HAP-1 (cell line): Measurements from ENCODE around the gene UBAC1.
"Not testable (repeated sequence)": the region's sequence is repeated elsewhere in the genome, so short reads cannot be mapped to it uniquely, and the experiment has no call there.

Source experiments
- DNase-seq, 2 experiments: peaks; one replicate each; pipeline ENCODE4 v3.0.0-alpha.2; 2016 to 2020; ENCODE audit warnings: low spot score in 2 of 2
- H3K27me3 ChIP-seq: fragments of 250-450 bp; sonication (Bioruptor Pico); 2 replicates; pipeline ENCODE4 v1.5.1; 2020; ENCODE audit warnings: low read depth, mild to moderate bottlenecking, moderate library complexity
- H3K36me3 ChIP-seq: fragments of 250-450 bp; sonication (Bioruptor Pico); replicated peaks from 2 replicates; pipeline ENCODE4 v1.5.1; 2020; ENCODE audit warnings: mild to moderate bottlenecking
- H3K4me1 ChIP-seq: fragments of 250-450 bp; sonication (Bioruptor Pico); 2 replicates; pipeline ENCODE4 v1.5.1; 2020; ENCODE audit warnings: mild to moderate bottlenecking
- H3K4me3 ChIP-seq: fragments of 250-450 bp; sonication (Bioruptor Pico); 2 replicates; pipeline ENCODE4 v1.5.1; 2020; ENCODE audit warnings: mild to moderate bottlenecking, moderate library complexity
- H3K9me3 ChIP-seq: fragments of 250-450 bp; sonication (Bioruptor Pico); 2 replicates; pipeline ENCODE4 v1.5.1; 2020; ENCODE audit warnings: mild to moderate bottlenecking, moderate library complexity
- in situ Hi-C: fragments of 300-500 bp; cut with MboI; formaldehyde crosslinking; loops from 3 replicates; pipeline ENCODE4 v1.14.3; 2020; ENCODE audit warnings: low sequenced_read_pairs, inconsistent platforms, mixed read lengths

UBAC1 gene

DNA sequence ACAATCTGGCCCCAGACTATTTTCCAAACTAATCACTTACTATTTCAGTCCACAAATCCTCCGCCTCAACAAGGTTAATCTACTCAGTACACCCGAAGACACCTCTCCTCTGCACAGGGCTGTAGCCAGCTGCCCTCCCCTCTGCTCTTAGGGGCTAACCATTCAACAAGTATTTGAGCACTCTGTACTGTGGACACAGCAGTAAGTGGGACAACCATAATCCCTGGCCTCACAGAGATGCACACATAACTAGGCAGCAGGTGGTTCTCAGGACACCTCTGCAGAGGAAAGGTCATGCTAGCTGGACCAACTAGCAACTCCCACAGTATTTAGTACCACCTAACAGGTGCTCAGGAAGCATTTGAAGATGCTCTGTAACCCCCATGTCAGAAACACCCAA lies 59.3 kb downstream of the UBAC1 start:
- in situ Hi-C loops, result no loop called here

DNA sequence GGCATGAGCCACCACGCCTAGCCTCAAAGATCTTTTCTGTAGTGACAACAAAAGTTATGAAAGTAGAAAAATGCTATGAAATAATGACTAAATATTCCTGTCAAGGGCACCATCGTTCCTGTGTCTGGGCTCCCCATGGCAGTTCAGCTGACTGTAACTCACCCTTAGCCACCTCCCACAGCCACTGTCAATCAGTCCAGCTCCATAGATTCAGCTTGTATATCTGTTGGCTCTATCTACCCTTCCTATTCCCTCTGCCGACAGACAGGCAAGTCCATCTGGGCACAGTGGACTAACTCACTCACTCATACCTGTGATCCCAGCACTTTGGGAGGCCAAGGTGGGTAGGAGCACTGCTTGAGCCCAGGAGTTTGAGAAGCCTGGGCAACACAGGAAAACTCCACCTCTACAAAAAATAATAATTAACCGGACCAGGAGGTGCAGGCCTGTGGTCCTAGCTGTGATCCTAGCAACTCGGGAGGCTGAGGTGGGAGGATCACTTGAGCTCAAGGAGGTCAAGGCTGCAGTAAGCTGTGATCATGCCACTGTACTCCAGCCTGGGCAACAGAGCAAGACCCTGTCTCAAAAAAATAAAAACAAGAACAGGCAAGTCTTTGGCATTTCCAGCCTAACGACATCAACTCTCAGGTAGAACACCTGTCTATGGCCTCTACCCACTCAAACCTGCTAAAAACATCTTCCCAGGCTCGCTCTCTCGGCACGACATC lies 60.0 kb downstream of the UBAC1 start:
- in situ Hi-C loops, result no loop called here
- Histone ChIP-seq H3K4me1 (peaks cover under 1% of the 10 kb centered on the region; the same call in 1 of the 2 replicates), H3K4me3 (no peak overlapping the region), H3K27me3 (no peaks in the 10 kb centered on the region), H3K36me3 (no peaks in the 10 kb centered on the region; the same call in 1 of the 2 replicates), H3K9me3 (peaks cover 11% of the 10 kb centered on the region)
- no peak for DNase-seq

More for the DNA sequence above, 59.3 kb downstream of the UBAC1 start:
- DNase-seq, result no peak
- Histone ChIP-seq H3K27me3 (no peaks in the 10 kb centered on the region), H3K9me3 (peaks cover 11% of the 10 kb centered on the region), H3K36me3 (no peaks in the 10 kb centered on the region), H3K4me1 (peaks cover 3% of the 10 kb centered on the region; the same call in 1 of the 2 replicates), H3K4me3 (no peak overlapping the region)

DNA sequence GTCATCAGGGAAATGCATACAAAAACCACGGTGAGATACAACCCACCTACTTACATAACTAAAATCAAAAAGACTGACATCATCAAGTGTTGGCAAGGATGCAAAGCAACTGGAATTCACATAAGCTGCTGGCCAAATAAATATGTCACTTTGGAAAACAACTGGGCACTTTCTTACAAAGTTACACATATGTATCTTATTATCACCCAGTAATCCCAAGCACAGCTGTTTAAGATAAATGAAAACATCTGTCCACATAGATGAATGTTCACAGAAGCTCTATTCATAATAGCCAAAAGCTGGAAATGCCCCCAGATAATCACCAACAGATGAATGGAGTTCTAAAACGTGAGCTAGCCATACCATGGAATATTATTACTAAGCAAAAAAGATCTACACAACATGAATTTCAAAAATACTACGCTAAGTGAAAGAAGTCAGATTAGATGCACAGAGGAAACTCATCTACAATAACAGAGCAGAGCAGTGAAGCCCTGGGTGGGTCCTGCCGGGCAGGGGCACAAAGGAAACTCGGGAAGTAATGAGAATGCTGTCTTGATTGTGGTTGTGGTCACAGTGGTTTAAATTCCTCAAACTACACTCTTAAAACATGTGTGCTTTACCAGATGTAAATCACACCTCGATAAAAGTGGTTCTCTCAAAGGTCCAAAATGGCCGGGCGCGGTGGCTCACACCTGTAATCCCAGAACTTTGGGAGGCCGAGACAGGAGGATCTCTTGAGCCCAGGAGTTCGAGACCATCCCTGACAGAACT lies 62.4 kb downstream of the UBAC1 start:
- Histone ChIP-seq H3K4me3 (no peak overlapping the region), H3K9me3 (peaks cover 15% of the 10 kb centered on the region), H3K27me3 (no peaks in the 10 kb centered on the region), H3K4me1 (no peaks in the 10 kb centered on the region), H3K36me3 (peaks cover 6% of the 10 kb centered on the region; the same call in 1 of the 2 replicates)
- in situ Hi-C loops, result no loop called here
- DNase-seq, result no peak

DNA sequence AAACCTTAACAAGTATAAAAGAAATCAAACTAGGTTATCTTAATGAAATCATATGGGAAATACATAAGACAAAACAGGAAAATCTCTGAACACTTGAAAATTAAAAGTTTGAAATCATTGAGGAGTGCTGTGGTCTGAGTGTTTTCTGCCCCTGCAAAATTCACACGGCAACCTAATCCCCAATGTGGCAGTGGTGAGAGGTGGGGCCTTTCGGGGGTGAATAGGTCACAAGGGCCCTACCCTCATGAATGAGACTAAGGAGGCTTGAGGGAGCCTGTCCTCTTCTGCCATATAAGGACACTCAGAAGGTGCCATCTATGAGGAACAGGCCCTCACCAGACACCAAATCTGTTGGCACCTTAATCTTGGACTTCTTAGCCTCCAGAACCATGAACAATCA lies 64.5 kb downstream of the UBAC1 start:
- no peak for DNase-seq
- H3K4me1 ChIP-seq, result no peaks in the 10 kb centered on the region
- in situ Hi-C loops, result no loop called here

GRCh38 chr9:135896205-135896604 lies 65.0 kb downstream of the UBAC1 start:
- H3K4me3 ChIP-seq, result no peak overlapping the region
- in situ Hi-C loops, result no loop called here
- no peak for DNase-seq
- peaks cover 15% of the 10 kb centered on the region for H3K9me3 ChIP-seq
- no peaks in the 10 kb centered on the region for H3K27me3 ChIP-seq
- H3K36me3 ChIP-seq, result peaks cover 6% of the 10 kb centered on the region; the same call in 1 of the 2 replicates
- H3K4me1 ChIP-seq, result no peaks in the 10 kb centered on the region

More for the DNA sequence above, 64.5 kb downstream of the UBAC1 start:
- no peak overlapping the region for H3K4me3 ChIP-seq
- no peaks in the 10 kb centered on the region for H3K27me3 ChIP-seq
- H3K9me3 ChIP-seq, result peaks cover 15% of the 10 kb centered on the region
- peaks cover 6% of the 10 kb centered on the region; the same call in 1 of the 2 replicates for H3K36me3 ChIP-seq

- H3K4me1 ChIP-seq, result no peaks in the 10 kb centered on the region
- no peak overlapping the region for H3K4me3 ChIP-seq
- in situ Hi-C loops, result no loop called here
- no peak for DNase-seq
- H3K36me3 ChIP-seq, result peaks cover 6% of the 10 kb centered on the region; the same call in 1 of the 2 replicates
- H3K27me3 ChIP-seq, result no peaks in the 10 kb centered on the region
- peaks cover 15% of the 10 kb centered on the region for H3K9me3 ChIP-seq
These were observed 65.8 kb downstream of the UBAC1 start for GRCh38 chr9:135895202-135895848.

GRCh38 chr9:135893104-135893503 lies 68.1 kb downstream of the UBAC1 start:
- peaks cover 7% of the 10 kb centered on the region for H3K9me3 ChIP-seq
- H3K4me1 ChIP-seq, result no peaks in the 10 kb centered on the region
- H3K27me3 ChIP-seq, result no peaks in the 10 kb centered on the region
- H3K36me3 ChIP-seq, result peaks cover 6% of the 10 kb centered on the region; the same call in 1 of the 2 replicates
- H3K4me3 ChIP-seq, result no peak overlapping the region
- in situ Hi-C loops, result no loop called here
- DNase-seq, result no peak

DNA sequence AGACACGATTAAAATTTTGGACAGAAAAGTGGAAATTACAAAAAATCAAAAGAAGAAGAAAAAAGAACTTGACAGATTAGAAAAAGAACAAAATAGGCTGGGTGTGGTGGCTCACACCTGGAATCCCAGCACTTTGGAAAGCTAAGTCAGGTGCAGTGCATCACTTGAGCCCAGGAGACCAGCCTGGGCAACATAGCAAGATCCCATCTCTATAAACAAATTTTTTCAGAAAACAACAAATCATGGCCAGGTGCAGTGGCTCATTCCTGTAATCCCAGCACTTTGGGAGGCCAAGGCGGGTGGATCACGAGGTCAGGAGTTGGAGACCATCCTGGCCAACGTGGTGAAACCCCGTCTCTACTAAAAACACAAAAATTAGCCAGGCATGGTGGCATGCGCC lies 68.8 kb downstream of the UBAC1 start:
- in situ Hi-C loops, DNase-seq, H3K36me3 ChIP-seq, H3K9me3 ChIP-seq, H3K4me3 ChIP-seq, H3K4me1 ChIP-seq, H3K27me3 ChIP-seq: not testable (repeated sequence)

DNA sequence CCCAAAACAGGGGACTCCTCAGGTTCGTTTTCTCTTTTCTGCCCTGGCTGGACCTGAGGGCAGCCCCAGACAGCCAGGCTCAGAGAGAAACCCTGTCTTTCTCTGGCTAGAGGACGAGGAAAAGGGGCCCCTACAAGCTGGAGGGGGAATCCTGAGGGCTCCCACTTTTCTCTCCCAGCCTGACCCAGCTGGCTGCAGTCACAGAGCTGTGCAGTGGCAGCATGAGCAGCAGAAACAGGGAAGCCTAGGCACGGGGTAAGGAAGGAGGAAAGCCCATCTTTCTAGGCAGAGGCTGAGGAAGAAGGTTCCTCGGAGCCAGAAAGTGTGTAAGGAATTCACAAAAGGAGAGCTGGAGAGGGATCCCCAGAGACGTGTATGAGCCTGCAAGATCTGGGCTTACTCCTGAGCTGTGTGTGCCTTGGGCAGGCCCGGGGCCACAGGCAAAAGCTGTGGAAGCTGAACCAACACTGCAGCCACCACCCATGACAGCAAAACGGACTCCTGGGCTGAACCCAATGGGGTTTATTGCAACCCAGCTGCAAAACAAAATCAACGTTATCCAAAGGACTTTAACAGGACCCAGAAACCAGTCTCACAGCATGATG lies 70.0 kb downstream of the UBAC1 start:
- no peaks in the 10 kb centered on the region for H3K4me1 ChIP-seq
- no peak overlapping the region for H3K4me3 ChIP-seq
- DNase-seq, result no peak
- peaks cover 6% of the 10 kb centered on the region; the same call in 1 of the 2 replicates for H3K36me3 ChIP-seq
- H3K27me3 ChIP-seq, result no peaks in the 10 kb centered on the region
- in situ Hi-C loops, result no loop called here
- H3K9me3 ChIP-seq, result peaks cover 4% of the 10 kb centered on the region

- H3K4me1 ChIP-seq, result no peaks in the 10 kb centered on the region
- peaks cover 4% of the 10 kb centered on the region for H3K9me3 ChIP-seq
- H3K27me3 ChIP-seq, result no peaks in the 10 kb centered on the region
- DNase-seq, result no peak
- no peak overlapping the region for H3K4me3 ChIP-seq
- peaks cover 6% of the 10 kb centered on the region; the same call in 1 of the 2 replicates for H3K36me3 ChIP-seq
- in situ Hi-C loops, result no loop called here
These were observed 70.8 kb downstream of the UBAC1 start for GRCh38 chr9:135890190-135891026.

GRCh38 chr9:135889564-135890189 lies 71.5 kb downstream of the UBAC1 start:
- DNase-seq, result no peak
- H3K27me3 ChIP-seq, result no peaks in the 10 kb centered on the region
- H3K36me3 ChIP-seq, result peaks cover 5% of the 10 kb centered on the region; the same call in 1 of the 2 replicates
- no peaks in the 10 kb centered on the region for H3K4me1 ChIP-seq
- no peak overlapping the region for H3K4me3 ChIP-seq
- in situ Hi-C loops, result no loop called here
- peaks cover 1% of the 10 kb centered on the region for H3K9me3 ChIP-seq

DNA sequence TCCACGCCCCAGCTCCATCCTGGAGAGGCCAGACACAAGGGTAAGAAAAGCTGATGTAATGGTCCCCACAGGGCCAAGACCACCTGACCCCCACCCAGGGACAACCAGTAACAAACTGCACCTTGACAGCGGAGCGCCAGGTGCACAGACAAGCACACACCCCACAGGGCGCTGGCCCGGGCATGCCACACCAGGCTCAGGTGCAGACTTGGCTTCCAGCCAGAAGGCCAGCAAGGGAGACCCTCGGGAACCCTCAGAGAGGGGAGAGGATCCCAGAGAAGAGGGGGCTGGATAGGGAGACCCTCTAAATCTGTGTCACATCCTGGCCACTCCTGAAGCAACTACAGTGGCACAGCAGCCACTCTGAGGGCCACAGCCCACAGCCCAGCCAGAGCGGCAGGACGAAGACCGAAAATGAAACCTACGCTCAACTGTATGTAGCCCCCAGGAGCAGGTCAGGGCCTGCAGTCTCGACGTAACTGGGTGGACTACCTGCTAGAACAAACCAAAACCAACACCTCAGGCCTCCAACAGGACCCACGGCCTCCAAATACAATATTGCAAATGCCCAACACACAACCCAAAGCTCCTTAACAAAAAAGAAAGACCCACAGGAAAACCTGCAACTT lies 72.3 kb downstream of the UBAC1 start:
- H3K4me1 ChIP-seq, result no peaks in the 10 kb centered on the region
- no peaks in the 10 kb centered on the region for H3K36me3 ChIP-seq
- DNase-seq, result no peak
- in situ Hi-C loops, result no loop called here
- no peak overlapping the region for H3K4me3 ChIP-seq
- H3K27me3 ChIP-seq, result no peaks in the 10 kb centered on the region
- no peaks in the 10 kb centered on the region for H3K9me3 ChIP-seq
